Type B pancreatic cell (in vitro differentiated cells): ENCODE data around the gene IL17RE. TPM values are rescaled to one million over a fixed set of nuclear protein-coding genes. Genes with fewer than 3 reads are reported as not detected.
"Not testable (repeated sequence)": the region's sequence is repeated elsewhere in the genome, so short reads cannot be mapped to it uniquely, and the experiment has no call there.

Source experiments
- DNase-seq: peaks from one replicate; pipeline ENCODE4 v3.0.0; 2021; ENCODE audit warnings: mixed read lengths; ENCODE audit not compliant: unreplicated experiment; ENCODE audit errors: extremely low spot score
- H3K27ac Mint-ChIP-seq: 2 replicates; pipeline ENCODE4 v1.8.0; 2021; ENCODE audit warnings: mild to moderate bottlenecking, mixed read lengths
- H3K27me3 Mint-ChIP-seq: 2 replicates; pipeline ENCODE4 v1.8.0; 2021; ENCODE audit warnings: mixed read lengths
- H3K36me3 Mint-ChIP-seq: 2 replicates; pipeline ENCODE4 v1.8.0; 2021; ENCODE audit warnings: mixed read lengths
- H3K4me1 Mint-ChIP-seq: one replicate; pipeline ENCODE4 v1.8.0; 2021; ENCODE audit warnings: mixed read lengths; ENCODE audit not compliant: unreplicated experiment
- H3K4me3 Mint-ChIP-seq: 2 replicates; pipeline ENCODE4 v1.8.0; 2021; ENCODE audit warnings: mild to moderate bottlenecking, mixed read lengths
- H3K9me3 Mint-ChIP-seq: 2 replicates; pipeline ENCODE4 v1.8.0; 2021; ENCODE audit warnings: mixed read lengths
- CTCF ChIP-seq: fragments of 200-600 bp; sonication (generic); conservative IDR thresholded peaks from 2 replicates; pipeline ENCODE4 v1.5.0; 2021; ENCODE audit warnings: antibody characterized with exemption, mild to moderate bottlenecking
- total RNA-seq: library from RNA; stranded (reverse); gene quantifications from 2 replicates; pipeline ENCODE4 v1.2.1, GENCODE V29; 2021; ENCODE audit warnings: low replicate concordance

IL17RE gene
- total RNA-seq, 1 donor from 2014 or later, result 13.6 TPM

- DNase-seq, result no peak
- Mint-ChIP-seq H3K4me1 (peaks cover 9% of the 10 kb centered on the region), H3K36me3 (no peaks in the 10 kb centered on the region), H3K9me3 (no peaks in the 10 kb centered on the region), H3K4me3 (no peak overlapping the region), H3K27me3 (no peaks in the 10 kb centered on the region), H3K27ac (no peak overlapping the region)
- no peak for TF ChIP-seq CTCF
Observed at GRCh38 chr3:9866639-9867038, 36.0 kb upstream of the IL17RE start.

GRCh38 chr3:9867106-9867505, 35.5 kb upstream of the IL17RE start:
- Mint-ChIP-seq H3K27ac (no peak overlapping the region), H3K9me3 (no peaks in the 10 kb centered on the region), H3K4me1 (peaks cover 6% of the 10 kb centered on the region), H3K36me3 (no peaks in the 10 kb centered on the region), H3K27me3 (no peaks in the 10 kb centered on the region), H3K4me3 (no peak overlapping the region)
- DNase-seq, result no peak
- TF ChIP-seq CTCF, result no peak

GRCh38 chr3:9869955-9870354, 32.7 kb upstream of the IL17RE start:
- Mint-ChIP-seq H3K4me1 (peaks cover 8% of the 10 kb centered on the region), H3K4me3 (no peak overlapping the region), H3K27ac (no peak overlapping the region), H3K9me3 (no peaks in the 10 kb centered on the region), H3K27me3 (no peaks in the 10 kb centered on the region), H3K36me3 (no peaks in the 10 kb centered on the region)
- DNase-seq, result no peak
- no peak for TF ChIP-seq CTCF

- Mint-ChIP-seq H3K27ac (no peak overlapping the region), H3K9me3 (no peaks in the 10 kb centered on the region), H3K4me3 (no peak overlapping the region), H3K4me1 (peaks cover 16% of the 10 kb centered on the region), H3K36me3 (no peaks in the 10 kb centered on the region), H3K27me3 (no peaks in the 10 kb centered on the region)
- TF ChIP-seq CTCF, result no peak
- no peak for DNase-seq
Observed at GRCh38 chr3:9870978-9871377, 31.7 kb upstream of the IL17RE start.

- H3K9me3 Mint-ChIP-seq, H3K27ac Mint-ChIP-seq, H3K4me3 Mint-ChIP-seq, DNase-seq, H3K36me3 Mint-ChIP-seq, H3K27me3 Mint-ChIP-seq: not testable (repeated sequence)
- H3K4me1 Mint-ChIP-seq, result peaks cover 16% of the 10 kb centered on the region
Observed at GRCh38 chr3:9872067-9872466, 30.6 kb upstream of the IL17RE start.

GRCh38 chr3:9875448-9875847, 27.2 kb upstream of the IL17RE start:
- H3K4me1 Mint-ChIP-seq, result peaks cover 16% of the 10 kb centered on the region
- peak overlapping the region; percentile 8 for H3K27ac Mint-ChIP-seq
- H3K36me3 Mint-ChIP-seq, result no peaks in the 10 kb centered on the region
- peaks cover 3% of the 10 kb centered on the region for H3K27me3 Mint-ChIP-seq
- no peak for TF ChIP-seq CTCF
- no peaks in the 10 kb centered on the region for H3K9me3 Mint-ChIP-seq
- H3K4me3 Mint-ChIP-seq, result no peak overlapping the region
- no peak for DNase-seq

- H3K27me3 Mint-ChIP-seq, H3K27ac Mint-ChIP-seq, DNase-seq, H3K9me3 Mint-ChIP-seq, H3K4me3 Mint-ChIP-seq, H3K36me3 Mint-ChIP-seq: not testable (repeated sequence)
- peaks cover 16% of the 10 kb centered on the region for H3K4me1 Mint-ChIP-seq
Observed at GRCh38 chr3:9876255-9876654, 26.4 kb upstream of the IL17RE start.
